Kasumi-1 (cell line): ENCODE data around the gene SOCS1.

Source experiments
- DNase-seq, 2 experiments: peaks; one replicate each; lab custom pipeline; 2025; lab: John Stamatoyannopoulos, UW

SOCS1 gene

DNA sequence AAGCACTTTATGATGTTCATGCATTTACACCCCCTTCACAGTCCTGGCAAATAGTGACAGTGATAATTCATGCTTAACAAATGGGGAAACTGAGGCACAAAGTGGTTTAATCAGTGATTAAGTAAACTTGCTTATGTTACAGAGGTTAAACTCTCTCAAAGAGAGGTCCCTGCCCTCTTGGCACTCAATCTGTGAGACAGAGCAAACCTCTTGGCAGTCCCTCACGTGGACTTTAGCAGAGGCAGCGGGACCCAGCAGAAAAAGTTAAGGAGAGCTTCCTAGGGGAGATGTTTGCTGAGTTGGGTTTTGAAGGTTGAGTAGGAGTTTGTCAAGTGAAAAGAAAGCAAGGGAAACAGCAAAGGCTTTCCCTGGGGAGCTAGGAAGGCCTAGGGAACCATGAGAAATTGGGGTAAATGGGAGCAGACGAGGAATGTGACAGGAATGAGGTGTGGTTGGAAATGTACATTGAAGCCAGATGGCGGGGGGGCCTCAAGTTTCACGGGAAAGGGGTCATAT lies 10.7 kb downstream of the SOCS1 start:
- no peak for DNase-seq

DNA sequence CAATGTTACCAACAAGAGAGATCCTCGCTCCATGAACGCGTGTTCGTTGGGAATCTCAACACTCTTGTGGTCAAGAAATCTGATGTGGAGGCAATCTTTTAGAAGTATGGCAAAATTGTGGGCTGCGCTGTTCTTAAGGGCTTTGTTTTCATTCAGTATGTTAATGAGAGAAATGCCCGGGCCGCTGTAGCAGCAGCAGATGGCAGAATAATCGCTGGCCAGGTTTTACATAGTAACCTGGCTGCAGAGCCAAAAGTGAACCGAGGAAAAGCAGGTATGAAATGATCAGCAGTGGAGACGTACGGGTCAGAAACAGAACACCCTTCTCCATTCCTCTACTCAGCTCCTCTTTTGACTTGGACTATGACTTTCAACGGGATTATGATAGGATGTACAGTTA lies 13.3 kb downstream of the SOCS1 start:
- no peak for DNase-seq

DNA sequence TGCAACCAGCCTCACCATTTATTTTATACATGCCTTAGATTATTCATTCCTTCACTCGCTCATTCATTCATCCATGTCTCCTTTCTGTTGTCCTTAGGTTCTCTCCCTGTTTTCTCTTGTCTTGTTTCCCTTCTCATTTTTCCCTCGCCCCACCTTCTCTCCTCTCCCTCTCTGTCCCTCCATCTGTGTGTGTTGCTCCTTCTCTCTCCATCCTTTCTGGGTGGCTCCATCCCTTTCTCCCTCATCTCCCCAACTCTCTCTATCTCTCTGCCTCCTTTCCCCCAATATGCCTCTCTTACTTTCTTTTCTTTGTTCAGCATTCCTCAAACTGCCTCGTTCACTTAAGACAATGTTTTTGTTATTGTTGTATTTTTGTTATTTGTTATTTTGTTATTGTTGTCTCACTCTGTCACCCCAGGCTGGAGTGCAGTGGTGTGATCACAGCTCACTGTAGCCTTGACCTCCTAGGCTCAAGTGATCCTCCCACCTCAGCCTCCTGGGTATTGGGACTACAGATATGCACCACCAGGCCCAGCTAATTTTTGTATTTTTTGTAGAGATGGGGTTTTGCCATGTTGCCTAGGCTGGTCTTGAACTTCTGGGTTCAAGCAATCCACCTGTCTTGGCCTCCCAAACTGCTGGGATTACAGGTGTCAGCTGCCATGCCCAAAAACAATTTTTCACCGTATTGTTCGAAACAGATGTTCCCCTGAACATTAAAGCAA lies 14.4 kb downstream of the SOCS1 start:
- DNase-seq = no peak

DNA sequence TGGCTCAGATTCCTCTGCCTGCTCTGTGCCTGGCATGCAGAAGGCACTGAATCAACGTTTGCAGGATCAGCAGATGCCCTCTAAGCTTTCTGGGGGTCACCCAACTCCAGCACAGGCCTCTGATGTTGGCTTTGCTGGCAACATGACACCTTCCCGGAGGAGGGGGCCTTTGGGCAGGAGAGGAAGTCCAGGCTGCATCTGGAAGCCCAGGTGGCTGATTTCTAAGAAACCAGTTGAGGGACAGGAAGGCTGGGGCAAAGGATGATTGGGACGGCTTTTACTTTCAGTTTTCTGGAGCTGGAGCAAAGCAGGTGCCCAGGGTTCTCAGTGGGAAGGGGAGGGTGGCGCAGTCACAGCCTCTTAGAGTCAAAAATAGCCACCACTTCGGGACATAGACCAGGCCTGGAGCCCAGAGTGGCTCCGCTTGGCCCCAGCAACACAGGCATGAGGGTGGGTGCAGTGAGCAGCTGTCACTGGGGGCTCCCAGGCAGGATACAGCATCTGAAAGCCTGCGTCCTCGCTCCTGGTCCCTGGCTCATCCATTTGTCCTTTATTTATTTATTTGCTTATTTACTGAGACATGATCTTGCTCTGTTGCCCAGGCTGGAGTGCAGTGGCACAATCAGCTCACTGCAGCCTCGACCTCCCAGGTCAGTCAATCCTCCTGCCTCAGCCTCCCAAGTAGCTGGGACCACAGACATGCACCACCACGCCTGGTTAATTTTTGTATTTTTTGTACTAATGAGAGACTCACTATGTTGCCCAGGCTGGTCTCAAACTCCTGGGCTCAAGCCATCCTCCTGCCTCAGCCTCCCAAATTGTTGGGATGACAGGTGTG lies 15.1 kb downstream of the SOCS1 start:
- DNase-seq = no peak

DNA sequence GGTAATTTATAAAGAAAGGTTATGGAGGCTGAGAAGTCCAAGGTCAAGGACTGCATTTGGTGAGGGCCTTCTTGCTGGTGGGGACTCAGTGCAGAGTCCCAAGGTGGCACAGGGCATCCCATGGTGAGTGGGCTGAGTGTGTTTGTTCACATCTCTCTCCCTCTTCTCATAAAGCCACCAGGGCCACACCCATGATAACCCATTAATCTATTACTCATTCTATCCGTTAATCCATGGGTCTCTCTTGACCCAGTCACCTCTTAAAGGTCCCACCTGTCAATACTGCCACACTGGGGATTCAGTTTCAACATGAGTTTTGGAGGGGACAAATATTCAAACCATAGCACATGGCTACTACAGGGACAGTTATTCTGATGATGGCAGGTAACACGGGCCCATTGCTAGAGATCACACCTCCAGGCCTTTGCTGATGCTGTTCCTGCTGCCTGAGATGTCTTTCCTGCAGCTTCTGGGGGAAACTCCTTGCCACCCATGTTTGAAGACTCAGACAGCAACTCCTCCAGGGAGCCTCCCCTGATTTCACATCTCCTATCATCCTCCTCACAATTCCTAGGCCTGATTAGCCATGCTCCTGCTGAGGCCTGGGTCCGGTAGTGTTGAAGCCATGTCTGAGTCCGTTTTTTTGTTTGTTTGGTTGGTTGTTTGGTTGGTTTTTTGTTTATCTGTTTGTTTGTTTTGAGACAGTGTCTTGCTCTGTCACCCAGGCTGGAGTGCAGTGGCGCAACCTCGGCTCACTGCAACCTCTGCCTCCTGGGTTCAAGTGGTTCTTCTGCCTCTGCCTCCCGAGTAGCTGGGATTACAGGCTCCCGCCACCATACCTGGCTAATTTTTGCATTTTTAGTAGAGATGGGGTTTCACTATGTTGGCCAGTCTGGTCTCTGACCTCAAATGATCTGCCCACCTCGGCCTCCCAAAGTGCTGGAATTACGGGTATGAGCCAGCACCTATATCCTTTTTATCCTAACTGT lies 16.1 kb downstream of the SOCS1 start:
- DNase-seq = no peak

DNA sequence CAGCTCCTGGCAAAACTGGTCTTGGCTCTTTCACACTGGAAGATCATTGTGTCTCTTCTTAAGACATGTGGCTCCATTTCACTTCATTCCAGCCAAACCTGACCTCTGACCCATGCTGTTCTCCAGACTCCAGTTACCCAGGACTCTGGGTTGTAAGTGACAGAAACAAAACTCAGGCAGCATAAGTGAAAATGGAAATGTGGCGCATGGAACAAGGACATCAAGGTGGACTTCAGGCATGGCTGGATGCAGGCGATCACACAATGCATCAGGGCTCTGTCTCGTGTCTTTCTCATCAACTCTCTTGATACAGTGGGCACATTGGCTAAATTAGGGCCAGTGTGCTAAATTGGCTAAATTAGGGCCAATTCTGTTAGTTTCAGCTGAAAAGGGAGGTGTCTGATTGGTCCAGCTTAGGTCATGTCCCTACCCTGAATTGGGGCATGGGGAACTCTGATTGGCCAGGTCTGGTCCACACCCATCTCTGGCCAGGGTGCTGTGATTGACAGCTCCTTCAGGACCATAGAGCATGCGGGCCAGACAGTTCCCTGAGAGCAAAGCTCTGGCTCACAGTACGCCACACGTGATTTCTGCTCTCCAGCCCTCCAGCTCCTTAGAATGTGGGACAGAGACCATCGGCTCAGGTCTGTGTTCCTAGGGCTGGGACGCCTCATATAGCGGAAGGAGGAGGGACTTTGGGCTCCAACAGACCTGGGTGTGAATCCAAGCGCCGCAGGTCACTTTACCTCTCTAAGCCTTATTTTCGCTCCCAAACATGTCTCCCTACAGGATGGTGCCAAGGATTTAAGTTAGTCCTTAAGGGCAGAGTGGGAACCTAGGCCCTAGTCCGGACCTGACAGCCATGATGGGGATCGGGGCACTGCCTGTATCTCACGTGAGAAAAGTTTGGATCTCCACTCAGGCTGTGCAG lies 17.5 kb downstream of the SOCS1 start:
- no peak for DNase-seq

DNA sequence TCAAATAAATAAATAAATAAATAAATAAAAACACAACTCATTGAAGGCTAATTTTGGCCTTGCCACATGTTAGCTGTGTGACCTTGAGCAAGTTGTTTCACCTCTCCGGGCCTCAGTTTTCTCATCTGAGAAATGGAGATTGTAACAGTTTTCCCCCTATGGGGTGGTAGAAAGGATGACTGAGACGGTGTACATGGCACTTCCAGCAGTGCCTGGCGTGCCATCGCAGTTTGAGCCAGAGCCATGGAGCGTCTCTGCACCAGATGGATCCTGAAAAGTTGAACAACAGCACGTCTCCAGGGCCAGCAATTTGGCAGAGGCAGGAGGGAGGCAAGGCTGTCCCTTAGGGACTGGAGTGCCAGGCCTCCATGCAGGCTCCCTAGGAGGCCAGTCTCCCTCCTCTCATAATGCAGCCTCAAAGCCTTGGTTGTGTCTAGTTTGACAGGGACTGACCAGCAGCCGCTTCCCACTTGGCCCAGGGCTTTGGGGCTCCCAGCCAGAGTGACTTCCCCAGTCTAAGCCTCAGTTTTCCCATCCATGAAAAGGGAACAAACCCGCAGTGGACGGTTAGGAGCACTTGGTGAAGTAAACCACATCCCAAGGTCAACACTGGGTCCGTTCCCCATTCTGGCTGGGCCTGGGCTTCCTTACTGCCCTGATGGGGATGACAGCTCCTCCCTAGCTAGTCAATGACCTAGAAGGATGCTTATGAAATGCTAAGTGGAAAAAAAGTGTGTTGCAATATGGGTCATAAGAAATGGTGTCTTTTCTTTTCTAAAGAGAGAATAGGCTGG lies 19.3 kb downstream of the SOCS1 start:
- no peak for DNase-seq

DNA sequence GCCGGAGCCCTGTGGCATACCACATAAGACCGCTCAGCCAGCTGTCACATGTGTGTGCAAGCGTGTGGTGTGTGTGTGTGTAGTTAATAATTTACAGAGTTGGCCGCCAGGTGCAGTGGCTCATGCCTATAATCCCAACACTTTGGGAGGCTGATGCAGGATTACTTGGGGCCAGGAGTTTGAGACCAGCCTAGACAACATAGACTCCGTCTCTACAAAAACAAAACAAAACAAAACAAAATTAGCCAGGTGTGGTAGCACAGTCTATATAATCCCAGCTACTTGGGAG lies 20.4 kb downstream of the SOCS1 start:
- no peak for DNase-seq

DNA sequence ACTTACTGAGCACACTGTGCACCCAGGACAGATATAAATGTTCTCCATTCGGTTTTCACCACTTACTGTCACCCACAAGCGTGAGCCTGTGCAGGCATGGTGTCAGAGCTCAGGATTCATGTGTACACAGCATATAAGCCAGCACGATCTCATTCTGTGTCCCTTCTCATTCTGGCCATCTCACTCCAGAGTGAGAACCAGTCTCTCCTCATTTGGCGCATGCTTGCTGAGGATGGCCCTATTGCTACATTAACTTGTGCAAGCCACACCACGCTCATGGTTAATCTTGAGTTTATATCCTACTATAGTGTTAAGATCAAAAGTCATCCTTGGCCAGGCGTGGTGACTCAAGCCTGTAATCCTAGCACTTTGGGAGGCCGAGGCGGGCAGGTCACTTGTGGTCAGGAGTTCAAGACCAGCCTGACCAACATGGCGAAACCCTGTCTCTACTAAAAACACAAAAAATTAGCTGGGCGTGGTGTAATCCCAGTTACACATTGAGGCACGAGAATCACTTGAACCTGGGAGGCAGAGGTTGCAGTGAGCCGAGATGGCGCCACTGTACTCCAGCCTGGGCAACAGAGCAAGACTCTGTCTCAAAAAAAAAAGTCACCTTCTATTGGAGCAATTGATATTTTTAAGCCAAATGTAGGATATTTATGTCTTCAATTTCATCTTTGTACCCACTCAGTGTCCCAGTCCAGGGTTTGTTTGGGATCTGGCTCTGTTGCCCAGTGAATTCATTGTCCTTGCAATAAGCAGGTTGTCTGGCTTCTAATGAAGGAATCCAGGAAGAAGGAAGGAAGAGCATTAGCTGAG lies 20.9 kb downstream of the SOCS1 start:
- DNase-seq = no peak

DNA sequence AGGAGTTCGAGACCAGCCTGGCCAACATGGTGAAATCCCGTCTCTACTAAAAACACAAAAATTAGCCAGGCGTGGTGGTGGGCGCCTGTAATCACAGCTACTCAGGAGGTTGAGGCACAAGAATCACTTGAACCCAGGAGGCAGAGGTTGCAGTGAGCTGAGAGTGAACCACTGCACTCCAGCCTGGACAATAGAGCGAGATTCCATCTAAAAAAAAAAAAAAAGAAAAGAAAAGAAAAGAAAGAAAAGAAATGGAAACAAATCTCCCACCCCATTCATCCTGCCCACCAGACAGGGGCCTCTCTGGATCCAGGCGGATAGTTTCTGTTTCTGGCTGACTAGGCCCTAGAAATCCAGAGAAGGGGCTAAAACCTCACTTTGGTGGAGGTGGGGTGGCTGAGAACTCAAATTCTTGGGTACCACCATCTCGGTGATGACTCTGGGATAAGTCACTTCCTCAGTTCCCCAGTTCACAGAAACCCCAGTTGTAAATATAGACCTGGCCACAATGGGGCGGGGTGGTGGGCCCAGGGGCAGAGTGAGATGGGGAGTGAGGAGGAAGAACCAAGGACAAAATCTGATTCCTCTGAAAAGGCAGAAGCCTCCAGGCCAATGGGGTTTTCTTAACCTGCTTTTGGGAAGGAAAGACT lies 22.2 kb downstream of the SOCS1 start:
- DNase-seq = no peak

DNA sequence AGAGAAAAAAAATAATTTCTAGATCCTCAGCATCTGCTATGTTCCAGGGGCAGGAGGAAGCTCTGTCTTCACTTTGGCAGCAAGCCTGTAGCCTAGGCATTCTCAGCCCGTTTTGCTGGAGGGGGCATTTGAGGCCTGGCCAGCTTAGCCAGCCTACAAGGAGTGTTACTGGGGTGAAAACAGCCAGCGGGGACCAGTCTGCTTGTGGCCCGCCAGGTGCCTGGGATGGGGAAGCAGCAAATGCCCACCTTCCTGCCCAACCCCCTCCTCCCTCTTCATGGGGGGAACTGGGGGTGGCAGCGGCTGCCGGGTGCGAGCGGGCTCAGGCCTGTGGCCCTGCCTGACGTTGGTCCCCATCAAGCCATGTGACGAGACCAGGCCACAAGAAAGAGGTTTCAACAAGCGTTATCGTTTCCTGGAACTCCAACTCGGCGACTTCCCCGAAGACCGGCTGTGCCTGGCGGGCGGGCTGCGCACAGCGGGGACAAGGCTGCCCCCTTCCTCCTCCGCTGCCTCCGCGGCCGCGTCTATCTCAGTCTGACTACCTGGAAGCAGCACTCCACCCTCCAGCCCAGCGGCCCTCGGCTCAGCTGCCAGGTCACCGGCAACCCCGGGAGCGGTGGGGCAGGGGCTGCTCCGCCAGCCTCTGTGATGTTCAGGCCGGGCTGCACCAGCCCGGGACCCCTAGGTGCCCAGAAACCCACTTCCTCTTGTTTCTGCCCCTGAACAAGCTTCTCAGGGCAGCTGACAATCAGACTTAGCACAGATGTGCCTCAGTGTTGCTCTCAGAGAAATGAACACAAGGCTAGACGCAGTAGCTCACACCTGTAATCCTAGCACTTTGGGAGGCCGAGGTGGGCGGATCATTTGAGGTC lies 22.9 kb downstream of the SOCS1 start:
- DNase-seq = peak; percentile 35 to 49

DNA sequence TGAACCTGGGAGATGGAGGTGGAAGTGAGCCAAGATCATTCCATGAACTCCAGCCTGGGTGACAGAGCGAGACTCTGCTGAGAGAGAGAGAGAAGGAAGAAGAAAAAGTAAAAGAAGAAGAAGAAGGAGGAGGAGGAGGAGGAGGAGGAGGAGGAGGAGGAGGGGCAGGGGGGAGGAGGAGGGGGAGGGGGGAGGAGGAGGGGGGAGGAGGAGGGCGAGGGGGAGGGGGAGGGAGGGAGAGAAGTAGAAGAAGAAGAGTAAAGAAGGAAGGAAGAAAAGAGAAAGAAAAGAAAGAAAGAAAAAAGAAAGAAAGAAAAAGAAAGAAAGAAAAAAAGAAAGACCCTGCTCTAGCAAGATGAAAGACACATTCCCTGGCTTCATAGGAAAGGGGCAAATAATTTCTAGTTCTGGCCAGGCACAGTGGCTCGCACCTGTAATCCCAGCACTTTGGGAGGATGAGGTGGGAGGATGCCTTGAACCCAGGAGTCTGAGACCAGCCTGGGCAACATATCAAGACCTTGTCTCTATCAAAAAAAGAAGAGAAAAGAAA lies 23.6 kb downstream of the SOCS1 start:
- no peak for DNase-seq

DNA sequence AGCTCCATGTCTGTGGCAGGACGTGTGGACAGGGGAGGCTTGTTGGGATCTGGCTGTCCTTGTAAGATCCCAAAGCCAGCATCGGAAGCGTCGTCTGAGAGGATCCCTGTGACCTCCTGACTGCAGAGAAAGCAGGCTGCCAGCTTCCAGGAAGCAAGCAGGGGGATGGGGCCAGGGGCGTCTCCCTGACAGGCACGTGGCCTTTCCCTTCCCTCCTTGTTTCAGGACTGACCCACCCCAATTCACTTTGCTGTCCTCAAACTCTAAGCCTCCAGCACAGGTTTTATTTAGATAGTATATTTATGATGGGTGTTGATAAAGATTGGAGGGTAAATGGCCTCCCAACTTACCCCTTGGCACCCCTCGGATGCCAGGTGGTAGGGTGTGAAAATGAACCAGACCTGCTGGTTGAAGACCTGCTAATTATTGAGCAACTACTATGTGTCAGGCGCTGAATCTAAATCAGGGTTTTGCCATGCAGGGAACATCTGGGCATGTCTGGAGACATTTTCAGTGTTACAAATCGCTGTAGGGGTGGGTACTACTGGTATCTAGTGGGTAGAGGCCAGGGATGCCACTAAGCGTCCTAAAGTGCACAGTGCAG lies 24.5 kb downstream of the SOCS1 start:
- no peak for DNase-seq

DNA sequence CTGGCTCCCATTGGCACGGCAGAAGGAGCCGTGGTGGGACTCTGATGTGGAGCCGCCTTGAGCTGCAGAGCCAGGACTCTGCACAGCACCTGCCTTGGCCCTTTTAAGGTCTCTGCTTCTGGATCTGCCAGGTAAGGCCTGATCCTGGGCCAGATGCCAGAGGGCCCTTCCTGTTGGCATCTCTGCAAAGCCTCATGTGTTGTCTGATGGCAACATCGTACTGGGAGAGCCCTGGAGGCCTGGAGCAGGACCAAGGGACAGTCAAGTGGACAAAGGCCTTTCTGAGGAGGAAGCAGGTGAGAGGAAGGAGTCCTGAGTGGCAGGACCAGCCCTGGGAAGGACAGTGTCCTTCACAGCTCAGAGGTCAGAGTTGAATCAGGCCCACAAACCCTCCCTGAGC lies 26.1 kb downstream of the SOCS1 start:
- no peak for DNase-seq

DNA sequence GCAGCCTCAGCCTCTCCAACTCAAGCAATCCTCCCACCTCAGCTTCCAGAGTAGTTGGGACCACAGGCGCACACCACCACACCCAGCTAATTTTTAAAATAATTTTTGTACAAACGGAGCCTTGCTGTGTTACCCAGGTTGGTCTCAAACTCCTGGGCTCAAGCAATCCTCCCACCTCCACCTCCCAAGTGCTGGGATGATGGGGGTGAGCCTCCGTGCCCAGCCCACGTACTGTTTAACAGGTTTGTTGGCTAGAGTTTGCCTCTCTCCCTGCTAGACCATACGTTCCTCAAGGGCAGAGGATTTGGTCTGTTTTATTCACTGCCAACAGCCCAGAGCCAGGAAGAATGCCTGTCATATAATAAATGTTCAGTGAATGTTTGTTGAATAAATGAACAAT lies 26.6 kb downstream of the SOCS1 start:
- DNase-seq = no peak

DNA sequence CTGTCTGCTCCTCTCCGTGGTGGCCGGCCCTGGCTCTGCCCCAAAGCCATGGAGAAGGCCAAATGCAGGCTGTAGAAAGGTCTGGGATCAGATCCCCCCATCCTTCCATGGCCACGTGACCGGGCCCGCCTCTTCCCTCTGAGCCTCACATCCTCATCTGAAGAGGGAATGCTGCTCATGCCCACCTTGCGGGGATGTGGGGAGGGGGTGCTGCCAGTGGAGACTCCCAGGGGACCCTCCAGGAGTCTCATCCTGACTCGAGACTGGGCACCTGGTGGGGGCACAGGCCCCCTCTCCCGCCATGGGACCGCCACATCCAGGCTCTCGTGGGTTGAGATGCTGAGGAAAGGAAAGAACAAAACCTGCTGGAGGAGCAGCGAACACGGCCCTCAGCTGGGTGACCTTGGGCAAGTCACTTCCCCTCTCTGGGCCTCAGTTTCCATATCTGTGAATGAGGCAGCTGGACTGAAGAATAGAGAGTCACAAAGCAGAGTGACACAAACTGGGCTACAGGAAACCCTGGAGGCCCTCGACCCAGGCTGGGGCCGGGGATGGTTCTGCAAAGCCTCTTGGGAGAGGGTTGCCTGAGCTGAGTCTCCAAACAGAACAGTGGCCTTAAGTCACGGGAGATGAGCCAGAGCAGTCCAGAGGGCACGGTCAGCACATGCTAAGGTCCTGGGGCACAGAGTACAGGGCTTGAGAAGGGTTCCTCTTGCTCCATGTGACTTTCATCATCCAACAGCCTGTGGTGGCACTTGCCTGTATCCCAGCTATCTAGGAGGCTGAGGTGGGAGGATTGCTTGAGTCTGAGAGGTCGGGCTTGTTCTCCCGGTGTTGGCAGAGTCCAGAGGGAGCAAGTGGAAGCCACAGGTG lies 30.1 kb downstream of the SOCS1 start:
- no peak for DNase-seq
